Measurements from ENCODE around the gene EYS.

Gene EYS

GRCh38 chr6:65546894-65547293 lies 160.1 kb downstream of the EYS start:
- no peak for TF ChIP-seq CTCF (IDR thresholded peaks at IDR 0.05; ENCODE audit: insufficient read depth, low read depth, low read length, missing control alignments)
- DNase-seq (ENCODE audit: low read depth): no peak
- H3K4me3 ChIP-seq (ENCODE audit: low read length): no peak overlapping the region

GRCh38 chr6:65545920-65546319 lies 161.1 kb downstream of the EYS start:
- H3K4me3 ChIP-seq (ENCODE audit: low read length): no peak overlapping the region
- TF ChIP-seq CTCF (IDR thresholded peaks at IDR 0.05; ENCODE audit: insufficient read depth, low read depth, low read length, missing control alignments): no peak
- DNase-seq (ENCODE audit: low read depth): no peak

GRCh38 chr6:65538644-65539043 lies 168.4 kb downstream of the EYS start:
- no peak overlapping the region for H3K4me3 ChIP-seq (ENCODE audit: low read length)
- no peak for TF ChIP-seq CTCF (IDR thresholded peaks at IDR 0.05; ENCODE audit: insufficient read depth, low read depth, low read length, missing control alignments)
- no peak for DNase-seq (ENCODE audit: low read depth)

GRCh38 chr6:65537600-65537999 lies 169.4 kb downstream of the EYS start:
- H3K4me3 ChIP-seq (ENCODE audit: low read length): no peak overlapping the region
- no peak for DNase-seq (ENCODE audit: low read depth)
- no peak for TF ChIP-seq CTCF (IDR thresholded peaks at IDR 0.05; ENCODE audit: insufficient read depth, low read depth, low read length, missing control alignments)

GRCh38 chr6:65531533-65531932 lies 175.5 kb downstream of the EYS start:
- no peak for TF ChIP-seq CTCF (IDR thresholded peaks at IDR 0.05; ENCODE audit: insufficient read depth, low read depth, low read length, missing control alignments)
- H3K4me3 ChIP-seq (ENCODE audit: low read length): no peak overlapping the region
- DNase-seq (ENCODE audit: low read depth): no peak

- no peak for DNase-seq (ENCODE audit: low read depth)
- no peak for TF ChIP-seq CTCF (IDR thresholded peaks at IDR 0.05; ENCODE audit: insufficient read depth, low read depth, low read length, missing control alignments)
- no peak overlapping the region for H3K4me3 ChIP-seq (ENCODE audit: low read length)
Measured at GRCh38 chr6:65524232-65524631, 182.8 kb downstream of the EYS start.

- no peak for DNase-seq (ENCODE audit: low read depth)
- TF ChIP-seq CTCF (IDR thresholded peaks at IDR 0.05; ENCODE audit: insufficient read depth, low read depth, low read length, missing control alignments): no peak
- no peak overlapping the region for H3K4me3 ChIP-seq (ENCODE audit: low read length)
Measured at GRCh38 chr6:65505736-65506135, 201.3 kb downstream of the EYS start.
